Ramos (cell line): Measurements from ENCODE around the gene NEDD4L.

ENCODE experiments used
- in situ Hi-C: fragments of 300-500 bp; cut with MboI; formaldehyde crosslinking; loops from one replicate; pipeline ENCODE4 v1.14.3; 2022; ENCODE audit warnings: low sequenced_read_pairs; ENCODE audit not compliant: unreplicated experiment

NEDD4L gene

GRCh38 chr18:58292638-58293037, 248.6 kb downstream of the NEDD4L start:
- in situ Hi-C loops, result no loop called here

GRCh38 chr18:58297198-58297597, 253.2 kb downstream of the NEDD4L start:
- in situ Hi-C loops, result no loop called here

- in situ Hi-C loops, result no loop called here
These were observed 254.5 kb downstream of the NEDD4L start for GRCh38 chr18:58298251-58299134.

GRCh38 chr18:58299135-58299473, 255.1 kb downstream of the NEDD4L start:
- in situ Hi-C loops, result no loop called here

GRCh38 chr18:58299936-58300335, 255.9 kb downstream of the NEDD4L start:
- in situ Hi-C loops, result no loop called here

GRCh38 chr18:58300867-58301266, 256.8 kb downstream of the NEDD4L start:
- in situ Hi-C loops, result no loop called here

- in situ Hi-C loops, result no loop called here
These were observed 258.8 kb downstream of the NEDD4L start for GRCh38 chr18:58302811-58303210.

- in situ Hi-C loops, result no loop called here
These were observed 259.3 kb downstream of the NEDD4L start for GRCh38 chr18:58303363-58303762.

- in situ Hi-C loops, result no loop called here
These were observed 261.8 kb downstream of the NEDD4L start for GRCh38 chr18:58305792-58306191.

GRCh38 chr18:58307441-58307840, 263.4 kb downstream of the NEDD4L start:
- in situ Hi-C loops, result no loop called here

GRCh38 chr18:58308463-58308862, 264.4 kb downstream of the NEDD4L start:
- in situ Hi-C loops, result no loop called here

- in situ Hi-C loops, result no loop called here
These were observed 265.1 kb downstream of the NEDD4L start for GRCh38 chr18:58309099-58309498.

GRCh38 chr18:58309610-58310239, 265.7 kb downstream of the NEDD4L start:
- in situ Hi-C loops, result no loop called here

GRCh38 chr18:58310517-58310916, 266.5 kb downstream of the NEDD4L start:
- in situ Hi-C loops, result no loop called here

GRCh38 chr18:58311390-58311789, 267.4 kb downstream of the NEDD4L start:
- in situ Hi-C loops, result no loop called here

- in situ Hi-C loops, result no loop called here
These were observed 269.5 kb downstream of the NEDD4L start for GRCh38 chr18:58313491-58314032.

- in situ Hi-C loops, result no loop called here
These were observed 270.3 kb downstream of the NEDD4L start for GRCh38 chr18:58314284-58314683.

- in situ Hi-C loops, result no loop called here
These were observed 271.0 kb downstream of the NEDD4L start for GRCh38 chr18:58315041-58315440.

- in situ Hi-C loops, result no loop called here
These were observed 271.8 kb downstream of the NEDD4L start for GRCh38 chr18:58315739-58316215.

- in situ Hi-C loops, result no loop called here
These were observed 272.6 kb downstream of the NEDD4L start for GRCh38 chr18:58316396-58317342.
